Cardiac muscle cell (in vitro differentiated cells and primary cell): Measurements from ENCODE around the gene NEDD4. TPM values are rescaled to one million over a fixed set of nuclear protein-coding genes. Genes with fewer than 3 reads are reported as not detected.
A peak's percentile ranks its signal among the peaks of the same experiment; 100 is the strongest.

ENCODE experiments used
- DNase-seq, 2 donors: peaks; one replicate each; pipeline versions ENCODE4 v3.0.0 to v3.0.0-alpha.2; 2010 to 2017; ENCODE audit warnings: low read depth in 1 of 2, low spot score in 1 of 2
- H3K27ac ChIP-seq: fragments of 200-600 bp; sonication (generic); 2 replicates; pipeline ENCODE4 v1.5.1; 2016
- H3K27me3 ChIP-seq: fragments of 200-600 bp; sonication (generic); 2 replicates; pipeline ENCODE4 v1.6.0; 2016; ENCODE audit warnings: control low read depth
- H3K36me3 ChIP-seq: fragments of 200-600 bp; sonication (generic); 2 replicates; pipeline ENCODE4 v1.5.1; 2016; ENCODE audit warnings: control low read depth
- H3K4me1 ChIP-seq: fragments of 200-600 bp; sonication (generic); 2 replicates; pipeline ENCODE4 v1.8.1; 2017; ENCODE audit warnings: low read depth, mild to moderate bottlenecking, mixed run types
- H3K4me3 ChIP-seq: fragments of 200-600 bp; sonication (generic); 2 replicates; pipeline ENCODE4 v1.5.1; 2016; ENCODE audit warnings: mild to moderate bottlenecking
- H3K9me3 ChIP-seq: fragments of 200-600 bp; sonication (generic); 2 replicates; pipeline ENCODE4 v1.5.1; 2017; ENCODE audit warnings: low read depth, mild to moderate bottlenecking, control low read depth
- polyA plus RNA-seq: library from polyadenylated mRNA; unstranded; fragments of >200 nt; fragmentation: Nextera tagmentation; extraction: Ambion mirVana; gene quantifications from 2 replicates; pipeline ENCODE4 v1.2.1, GENCODE V29; 2016
- total RNA-seq: library from RNA; depleted of rRNA; stranded (reverse); fragments of >200 nt; gene quantifications from 2 replicates; pipeline ENCODE4 v1.2.3, GENCODE V29; 2016
- TF ChIP-seq, protein P1 (sequence below): IDR thresholded peaks from 2 replicates; pipeline ENCODE4 v1.5.1; 2012; ENCODE audit warnings: low read depth, mild to moderate bottlenecking, low read length

The NEDD4 gene
- total and polyA plus RNA-seq, 2 experiments from 2014 or later: 3.9 to 7.5 TPM

- no peak for DNase-seq
- Histone ChIP-seq H3K27me3 (peaks cover 24% of the 10 kb centered on the region), H3K4me1 (no peaks in the 10 kb centered on the region), H3K9me3 (no peaks in the 10 kb centered on the region), H3K27ac (no peak overlapping the region), H3K36me3 (no peaks in the 10 kb centered on the region), H3K4me3 (no peak overlapping the region)
- TF ChIP-seq, protein P1, sequence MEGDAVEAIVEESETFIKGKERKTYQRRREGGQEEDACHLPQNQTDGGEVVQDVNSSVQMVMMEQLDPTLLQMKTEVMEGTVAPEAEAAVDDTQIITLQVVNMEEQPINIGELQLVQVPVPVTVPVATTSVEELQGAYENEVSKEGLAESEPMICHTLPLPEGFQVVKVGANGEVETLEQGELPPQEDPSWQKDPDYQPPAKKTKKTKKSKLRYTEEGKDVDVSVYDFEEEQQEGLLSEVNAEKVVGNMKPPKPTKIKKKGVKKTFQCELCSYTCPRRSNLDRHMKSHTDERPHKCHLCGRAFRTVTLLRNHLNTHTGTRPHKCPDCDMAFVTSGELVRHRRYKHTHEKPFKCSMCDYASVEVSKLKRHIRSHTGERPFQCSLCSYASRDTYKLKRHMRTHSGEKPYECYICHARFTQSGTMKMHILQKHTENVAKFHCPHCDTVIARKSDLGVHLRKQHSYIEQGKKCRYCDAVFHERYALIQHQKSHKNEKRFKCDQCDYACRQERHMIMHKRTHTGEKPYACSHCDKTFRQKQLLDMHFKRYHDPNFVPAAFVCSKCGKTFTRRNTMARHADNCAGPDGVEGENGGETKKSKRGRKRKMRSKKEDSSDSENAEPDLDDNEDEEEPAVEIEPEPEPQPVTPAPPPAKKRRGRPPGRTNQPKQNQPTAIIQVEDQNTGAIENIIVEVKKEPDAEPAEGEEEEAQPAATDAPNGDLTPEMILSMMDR: no peak
Observed at GRCh38 chr15:56001471-56002078, 8.2 kb upstream of the NEDD4 start.

- H3K27ac ChIP-seq: no peak overlapping the region
- TF ChIP-seq, protein P1: no peak
- H3K9me3 ChIP-seq: no peaks in the 10 kb centered on the region
- no peaks in the 10 kb centered on the region for H3K36me3 ChIP-seq
- H3K27me3 ChIP-seq: peaks cover 16% of the 10 kb centered on the region
- no peak overlapping the region for H3K4me3 ChIP-seq
- no peak for DNase-seq
- H3K4me1 ChIP-seq: no peaks in the 10 kb centered on the region
Observed at GRCh38 chr15:55999658-56000057, 6.2 kb upstream of the NEDD4 start.

DNA sequence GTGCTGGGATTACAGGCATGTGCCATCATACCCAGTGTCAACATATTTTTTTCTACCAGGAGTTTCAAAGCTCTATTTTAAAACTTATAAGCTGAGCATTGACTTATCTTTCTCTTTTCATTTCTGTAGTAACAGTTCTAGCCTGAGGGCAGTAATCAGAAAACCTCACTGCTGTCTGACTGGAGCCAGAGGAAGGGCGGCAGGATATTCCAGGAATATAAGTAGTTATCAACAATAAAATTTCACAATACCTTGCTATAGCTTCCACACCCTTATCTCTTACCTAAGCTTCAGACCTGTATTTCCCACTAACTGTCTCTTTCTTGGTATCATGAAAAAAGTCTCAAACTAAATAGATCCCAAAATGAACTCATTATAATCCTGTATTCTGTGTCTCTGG lies 5.1 kb upstream of the NEDD4 start:
- TF ChIP-seq, protein P1: no peak
- H3K36me3 ChIP-seq: no peaks in the 10 kb centered on the region
- peaks cover 16% of the 10 kb centered on the region for H3K27me3 ChIP-seq
- H3K9me3 ChIP-seq: no peaks in the 10 kb centered on the region
- no peak overlapping the region for H3K27ac ChIP-seq
- no peaks in the 10 kb centered on the region for H3K4me1 ChIP-seq
- H3K4me3 ChIP-seq: no peak overlapping the region
- DNase-seq: no peak

GRCh38 chr15:55993804-55994560 lies 570 bp upstream of the NEDD4 start:
- Histone ChIP-seq H3K27me3 (peaks cover under 1% of the 10 kb centered on the region), H3K4me3 (peak overlapping the region; percentile 96), H3K36me3 (no peaks in the 10 kb centered on the region), H3K9me3 (no peaks in the 10 kb centered on the region), H3K27ac (peak overlapping the region; percentile 67), H3K4me1 (peaks cover 6% of the 10 kb centered on the region)
- DNase-seq: peak in 1 of 2 donors; percentile 66
- TF ChIP-seq, protein P1: peak; percentile 14

GRCh38 chr15:55992769-55993110 lies 672 bp downstream of the NEDD4 start:
- TF ChIP-seq, protein P1: no peak
- DNase-seq: no peak
- H3K27ac ChIP-seq: peak overlapping the region; percentile 67

More at GRCh38 chr15:55992769-55993110, 672 bp downstream of the NEDD4 start:
- H3K36me3 ChIP-seq: no peaks in the 10 kb centered on the region
- H3K27me3 ChIP-seq: no peaks in the 10 kb centered on the region
- H3K9me3 ChIP-seq: no peaks in the 10 kb centered on the region
- peak overlapping the region; percentile 96 for H3K4me3 ChIP-seq
- peaks cover 6% of the 10 kb centered on the region for H3K4me1 ChIP-seq
